ENCODE measurements around the gene TRIM58.

The TRIM58 gene

DNA sequence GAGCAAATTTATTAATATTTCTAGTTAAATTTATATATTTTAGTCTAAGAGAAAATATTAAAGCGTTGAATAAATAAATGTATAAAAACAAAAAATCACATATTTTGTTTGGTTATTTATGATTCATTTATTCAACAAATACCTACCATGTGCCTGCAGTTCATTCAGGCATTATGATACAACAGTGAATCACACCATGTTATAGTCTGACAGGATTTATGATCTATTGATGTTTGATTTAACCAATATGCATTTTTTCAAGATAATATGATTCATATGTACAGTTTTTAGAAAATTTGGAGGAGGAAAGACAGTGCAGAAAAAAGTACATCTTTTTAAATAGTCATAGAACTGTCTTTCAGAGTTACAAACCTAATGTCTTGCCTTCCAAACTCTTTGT is 7.4 kb upstream of the TRIM58 start:
- peak; percentile 3 for DNase-seq (ENCODE audit: low read depth)
- TF ChIP-seq, protein P1, sequence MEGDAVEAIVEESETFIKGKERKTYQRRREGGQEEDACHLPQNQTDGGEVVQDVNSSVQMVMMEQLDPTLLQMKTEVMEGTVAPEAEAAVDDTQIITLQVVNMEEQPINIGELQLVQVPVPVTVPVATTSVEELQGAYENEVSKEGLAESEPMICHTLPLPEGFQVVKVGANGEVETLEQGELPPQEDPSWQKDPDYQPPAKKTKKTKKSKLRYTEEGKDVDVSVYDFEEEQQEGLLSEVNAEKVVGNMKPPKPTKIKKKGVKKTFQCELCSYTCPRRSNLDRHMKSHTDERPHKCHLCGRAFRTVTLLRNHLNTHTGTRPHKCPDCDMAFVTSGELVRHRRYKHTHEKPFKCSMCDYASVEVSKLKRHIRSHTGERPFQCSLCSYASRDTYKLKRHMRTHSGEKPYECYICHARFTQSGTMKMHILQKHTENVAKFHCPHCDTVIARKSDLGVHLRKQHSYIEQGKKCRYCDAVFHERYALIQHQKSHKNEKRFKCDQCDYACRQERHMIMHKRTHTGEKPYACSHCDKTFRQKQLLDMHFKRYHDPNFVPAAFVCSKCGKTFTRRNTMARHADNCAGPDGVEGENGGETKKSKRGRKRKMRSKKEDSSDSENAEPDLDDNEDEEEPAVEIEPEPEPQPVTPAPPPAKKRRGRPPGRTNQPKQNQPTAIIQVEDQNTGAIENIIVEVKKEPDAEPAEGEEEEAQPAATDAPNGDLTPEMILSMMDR (conservative IDR thresholded peaks at IDR 0.05; ENCODE audit: control insufficient read depth, insufficient read depth, low read depth, low read length): no peak
- no peak overlapping the region for H3K4me3 ChIP-seq (ENCODE audit: control insufficient read depth, low read depth, low read length)

DNA sequence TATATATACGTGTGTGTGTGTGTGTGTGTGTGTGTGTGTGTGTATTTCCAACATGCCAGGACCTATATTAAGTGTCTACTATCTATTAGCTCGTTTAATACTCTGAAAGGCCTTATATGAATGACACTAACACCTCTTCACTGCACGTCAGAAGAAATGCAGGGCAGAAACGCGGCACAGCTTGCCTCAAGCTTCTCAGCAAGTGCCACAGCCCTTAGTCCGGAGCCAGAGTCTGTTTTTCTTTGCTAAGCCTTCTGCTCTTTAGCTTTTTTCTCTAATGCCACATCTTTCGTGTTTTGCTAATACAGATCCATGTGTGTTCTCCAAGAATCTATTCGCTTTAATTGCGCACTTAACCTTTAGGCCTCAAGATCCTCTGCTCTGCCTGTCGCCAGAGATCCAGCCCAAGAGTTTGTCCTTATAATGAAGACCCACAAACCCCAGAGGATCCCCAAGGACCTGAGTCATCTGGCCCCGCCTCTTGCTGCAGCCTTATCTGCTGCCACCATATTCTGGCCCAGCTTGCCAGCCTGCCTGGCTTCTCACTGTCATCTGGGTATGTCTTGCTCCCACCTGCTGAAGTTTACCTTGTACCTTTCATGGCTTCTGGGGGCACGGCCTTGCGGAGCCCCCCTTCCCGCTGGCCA is 2.0 kb upstream of the TRIM58 start:
- H3K4me3 ChIP-seq (ENCODE audit: control insufficient read depth, low read depth, low read length): no peak overlapping the region
- TF ChIP-seq, protein P1 (conservative IDR thresholded peaks at IDR 0.05; ENCODE audit: control insufficient read depth, insufficient read depth, low read depth, low read length): no peak
- DNase-seq (ENCODE audit: low read depth): no peak

DNA sequence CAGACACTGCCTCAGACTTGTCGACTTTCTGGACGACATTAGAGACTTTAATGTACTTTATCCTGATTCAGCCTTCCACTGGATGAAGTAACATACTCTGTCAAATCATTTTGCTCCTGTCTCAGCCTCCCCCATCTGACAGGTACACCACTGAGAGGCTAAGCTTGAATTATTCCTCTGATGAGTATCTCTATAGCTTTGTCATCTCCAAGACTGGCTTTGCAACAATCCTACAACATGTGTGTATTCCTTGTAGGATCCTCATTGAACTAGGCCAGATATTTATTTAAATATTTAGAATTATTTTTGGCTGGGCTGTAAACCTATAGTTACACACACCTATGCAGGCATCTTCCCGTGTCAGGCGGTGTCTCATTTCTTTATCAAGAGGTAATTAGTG is 1.1 kb upstream of the TRIM58 start:
- H3K4me3 ChIP-seq (ENCODE audit: control insufficient read depth, low read depth, low read length): no peak overlapping the region
- TF ChIP-seq, protein P1 (conservative IDR thresholded peaks at IDR 0.05; ENCODE audit: control insufficient read depth, insufficient read depth, low read depth, low read length): no peak
- DNase-seq (ENCODE audit: low read depth): no peak

DNA sequence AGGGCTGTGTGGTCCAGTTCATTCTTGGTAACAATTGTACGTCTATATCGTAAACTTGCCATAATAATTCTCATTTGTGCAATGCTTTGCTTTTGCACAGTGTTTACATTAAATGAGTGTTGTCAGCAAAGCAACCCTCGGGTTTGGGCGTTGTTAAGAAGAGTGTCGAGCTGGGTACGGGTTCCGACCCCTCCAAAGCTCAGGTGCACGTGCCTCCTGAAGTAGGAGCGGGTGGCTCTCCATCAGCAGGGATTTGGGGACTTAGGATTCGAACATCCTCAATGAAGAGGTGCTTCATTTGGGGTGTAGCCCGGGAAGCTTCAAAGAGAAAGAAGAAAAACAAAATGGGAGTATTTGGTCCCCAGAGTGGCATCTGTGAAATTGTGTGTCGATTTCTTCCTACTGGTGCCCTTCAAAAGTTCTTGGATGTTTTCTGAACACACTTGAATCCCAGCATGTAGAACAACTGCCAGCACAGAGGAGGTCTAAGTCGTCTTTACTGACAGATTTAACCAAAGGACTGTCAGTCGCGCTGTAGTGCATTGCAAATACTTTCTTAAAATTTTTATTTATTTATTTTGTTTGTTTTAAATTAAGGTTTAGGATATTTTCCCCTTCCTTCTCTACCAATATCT is 1.1 kb downstream of the TRIM58 start:
- TF ChIP-seq, protein P1 (conservative IDR thresholded peaks at IDR 0.05; ENCODE audit: control insufficient read depth, insufficient read depth, low read depth, low read length): no peak
- peak overlapping the region; percentile 6 for H3K4me3 ChIP-seq (ENCODE audit: control insufficient read depth, low read depth, low read length)
- DNase-seq (ENCODE audit: low read depth): no peak

DNA sequence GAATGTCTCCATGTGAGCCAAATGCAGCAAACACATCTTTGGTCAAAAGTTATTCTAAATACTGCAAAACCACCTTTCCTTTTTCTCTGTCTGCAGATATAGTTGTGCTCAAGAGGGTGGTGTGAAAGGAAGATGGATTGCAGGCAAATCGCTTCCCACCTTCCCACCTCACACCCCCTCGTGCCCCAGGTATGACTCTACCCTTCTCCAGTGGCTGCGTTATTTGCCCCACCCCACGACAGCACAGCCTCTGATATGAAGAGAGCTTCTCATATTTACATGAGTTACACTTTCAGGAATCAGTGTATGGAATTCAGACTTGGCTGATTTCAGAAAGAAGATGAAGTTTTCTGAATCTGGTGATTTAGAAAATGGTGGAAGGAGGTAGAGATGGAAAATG is 5.8 kb downstream of the TRIM58 start:
- TF ChIP-seq, protein P1 (conservative IDR thresholded peaks at IDR 0.05; ENCODE audit: control insufficient read depth, insufficient read depth, low read depth, low read length): no peak
- DNase-seq (ENCODE audit: low read depth): no peak
- H3K4me3 ChIP-seq (ENCODE audit: control insufficient read depth, low read depth, low read length): no peak overlapping the region

DNA sequence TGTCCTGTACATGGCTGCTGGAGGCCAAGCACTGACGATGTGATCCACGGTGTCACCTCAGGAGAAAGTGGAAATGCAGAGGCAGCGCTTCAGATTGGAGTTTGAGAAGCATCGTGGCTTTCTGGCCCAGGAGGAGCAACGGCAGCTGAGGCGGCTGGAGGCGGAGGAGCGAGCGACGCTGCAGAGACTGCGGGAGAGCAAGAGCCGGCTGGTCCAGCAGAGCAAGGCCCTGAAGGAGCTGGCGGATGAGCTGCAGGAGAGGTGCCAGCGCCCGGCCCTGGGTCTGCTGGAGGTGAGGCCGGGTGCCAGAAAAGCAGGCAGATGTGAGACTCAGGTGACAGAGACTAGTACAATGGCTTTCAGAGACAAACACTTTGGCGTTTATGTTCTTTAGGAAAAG is 7.7 kb downstream of the TRIM58 start:
- no peak overlapping the region for H3K4me3 ChIP-seq (ENCODE audit: control insufficient read depth, low read depth, low read length)
- no peak for DNase-seq (ENCODE audit: low read depth)
- TF ChIP-seq, protein P1 (conservative IDR thresholded peaks at IDR 0.05; ENCODE audit: control insufficient read depth, insufficient read depth, low read depth, low read length): no peak
